A673 (cell line): ENCODE measurements around the gene LMAN1L.

Experiments
- CTCF ChIP-seq: fragments of 300-800, 200-600 bp; sonication (generic); conservative IDR thresholded peaks from 2 replicates; pipeline ENCODE4 v1.5.1; 2017; ENCODE audit warnings: low read depth, mild to moderate bottlenecking, antibody characterized with exemption, low read length, moderate library complexity, mixed read lengths
- EZH2 ChIP-seq: fragments of 200-600 bp; sonication (generic); IDR thresholded peaks from 2 replicates; pipeline ENCODE4 v1.6.1; 2017; ENCODE audit warnings: borderline replicate concordance, low read depth, mild to moderate bottlenecking, mixed read lengths, antibody characterized with exemption, low read length; ENCODE audit not compliant: poor library complexity, severe bottlenecking

- TF ChIP-seq CTCF: peak; percentile 31; the same call in 1 of the 2 replicates
- no peak for TF ChIP-seq EZH2
Observed at GRCh38 chr15:74843445-74843828, 30.8 kb downstream of the LMAN1L start.
